Testis (tissue), 2 donors: Measurements from ENCODE around the gene KCTD16.

Experiments
- CTCF ChIP-seq, 3 experiments: fragments of 450-650 bp in 2 of 3; fragments of 200-600 bp in 1 of 3; sonication (generic) in 1 of 3; IDR thresholded peaks; one replicate each; pipeline ENCODE4 v1.5.1; 2016 to 2019; ENCODE audit warnings: antibody characterized with exemption in 3 of 3, mild to moderate bottlenecking in 2 of 3, moderate library complexity in 1 of 3
- POLR2A ChIP-seq: fragments of 450-650 bp; IDR thresholded peaks from one replicate; pipeline ENCODE4 v1.6.1; 2017; ENCODE audit warnings: antibody characterized with exemption, mild to moderate bottlenecking, moderate library complexity

GRCh38 chr5:144462577-144462976 lies 291.9 kb downstream of the KCTD16 start:
- no peak for TF ChIP-seq CTCF (IDR thresholded peaks at IDR 0.05)
- TF ChIP-seq POLR2A = no peak
